Mammary epithelial cell (primary cell): ENCODE data around the gene SSBP2.

Experiments used
- CTCF ChIP-seq, 2 donors: IDR thresholded peaks in 1 of 2; conservative IDR thresholded peaks in 1 of 2; 2 replicates each; pipeline ENCODE4 v1.5.1; 2011 to 2012; ENCODE audit warnings: inconsistent platforms in 2 of 2, low read length in 2 of 2, mild to moderate bottlenecking in 2 of 2, control low read depth in 1 of 2, low read depth in 1 of 2; ENCODE audit not compliant: insufficient read depth in 1 of 2; ENCODE audit errors: extremely low read depth in 1 of 2
- EZH2 ChIP-seq: IDR thresholded peaks from 2 replicates; pipeline ENCODE4 v1.6.1; 2012; ENCODE audit warnings: low read length, inconsistent platforms, borderline replicate concordance

GRCh38 chr5:81422671-81423070, 328.2 kb downstream of the SSBP2 start:
- TF ChIP-seq CTCF (conservative IDR thresholded peaks at IDR 0.05 in 1 of 2, IDR thresholded peaks at IDR 0.05 in 1 of 2; ENCODE audit: extremely low read depth in 1 of 2, insufficient read depth in 1 of 2, low read depth in 1 of 2, low read length in 2 of 2) (no peak), EZH2 (no peak)
